Measurements from ENCODE around the gene ZKSCAN3. TPM values are rescaled to one million over a fixed set of nuclear protein-coding genes. Genes with fewer than 3 reads are reported as not detected.
"Not testable (repeated sequence)": the region's sequence is repeated elsewhere in the genome, so short reads cannot be mapped to it uniquely, and the experiment has no call there.

Gene ZKSCAN3
- total RNA-seq, 4 donors from 2014 or later: 2.0 to 7.7 (median 2.5) TPM

DNA sequence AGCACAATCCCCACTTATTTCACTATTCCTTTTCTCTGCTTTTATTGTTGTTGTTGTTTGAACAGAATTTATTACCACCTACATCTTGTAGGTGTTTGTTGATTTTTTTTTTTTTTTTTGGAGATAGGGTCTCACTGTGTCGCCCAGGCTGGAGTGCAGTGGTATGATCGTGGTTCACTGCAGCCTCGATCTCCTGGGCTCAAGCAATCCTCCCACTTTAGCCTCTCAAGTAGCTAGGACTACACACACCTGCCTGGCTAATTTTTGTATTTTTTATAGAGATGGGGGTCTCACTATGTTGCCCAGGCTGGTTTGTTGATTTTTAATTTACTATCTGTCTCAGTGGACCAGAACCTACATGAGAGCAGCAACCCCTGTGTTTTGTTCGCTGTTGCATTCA lies 46.2 kb downstream of the ZKSCAN3 start:
- no peak for ATAC-seq (ENCODE audit: low FRiP score)
- DNase-seq (ENCODE audit: low spot score): no peak
- TF ChIP-seq, protein P1, sequence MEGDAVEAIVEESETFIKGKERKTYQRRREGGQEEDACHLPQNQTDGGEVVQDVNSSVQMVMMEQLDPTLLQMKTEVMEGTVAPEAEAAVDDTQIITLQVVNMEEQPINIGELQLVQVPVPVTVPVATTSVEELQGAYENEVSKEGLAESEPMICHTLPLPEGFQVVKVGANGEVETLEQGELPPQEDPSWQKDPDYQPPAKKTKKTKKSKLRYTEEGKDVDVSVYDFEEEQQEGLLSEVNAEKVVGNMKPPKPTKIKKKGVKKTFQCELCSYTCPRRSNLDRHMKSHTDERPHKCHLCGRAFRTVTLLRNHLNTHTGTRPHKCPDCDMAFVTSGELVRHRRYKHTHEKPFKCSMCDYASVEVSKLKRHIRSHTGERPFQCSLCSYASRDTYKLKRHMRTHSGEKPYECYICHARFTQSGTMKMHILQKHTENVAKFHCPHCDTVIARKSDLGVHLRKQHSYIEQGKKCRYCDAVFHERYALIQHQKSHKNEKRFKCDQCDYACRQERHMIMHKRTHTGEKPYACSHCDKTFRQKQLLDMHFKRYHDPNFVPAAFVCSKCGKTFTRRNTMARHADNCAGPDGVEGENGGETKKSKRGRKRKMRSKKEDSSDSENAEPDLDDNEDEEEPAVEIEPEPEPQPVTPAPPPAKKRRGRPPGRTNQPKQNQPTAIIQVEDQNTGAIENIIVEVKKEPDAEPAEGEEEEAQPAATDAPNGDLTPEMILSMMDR (IDR thresholded peaks at IDR 0.05): no peak

DNA sequence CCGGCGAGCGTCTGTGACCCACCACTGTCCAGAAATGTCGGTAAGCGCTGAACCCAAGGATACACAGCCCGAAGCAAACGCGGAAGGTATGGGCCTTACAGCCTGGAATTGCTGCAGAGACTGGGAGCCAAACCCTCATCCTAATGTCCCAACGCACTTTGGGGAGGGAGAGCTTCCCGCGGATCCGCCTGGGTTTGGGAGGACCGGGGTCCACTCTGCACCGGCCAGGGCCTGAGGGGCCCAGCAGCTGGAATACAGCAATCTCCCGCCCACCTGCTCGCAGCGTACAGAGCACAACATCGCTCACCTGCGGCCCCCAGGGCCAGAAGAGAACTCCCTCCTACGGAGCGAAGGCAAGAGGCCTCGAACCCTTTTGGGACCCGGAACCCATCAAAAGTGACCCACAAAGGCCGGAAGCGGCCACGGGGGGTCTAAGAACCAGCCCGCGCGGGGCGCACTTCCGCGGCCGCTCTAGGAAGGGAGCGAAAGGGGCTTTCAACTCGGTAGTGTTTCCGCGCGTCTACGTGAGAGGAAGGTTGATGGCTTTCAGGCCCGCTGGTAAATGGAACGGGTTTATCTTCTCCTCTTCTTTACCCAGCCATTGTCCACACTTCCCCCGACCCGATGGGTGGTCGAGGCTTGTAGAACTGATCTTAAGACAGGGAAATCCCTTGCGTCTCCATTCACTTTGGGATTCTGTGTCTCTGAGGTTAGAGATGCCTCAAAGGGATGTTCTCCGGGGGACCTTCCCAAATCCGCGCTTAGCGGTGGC lies 49.8 kb downstream of the ZKSCAN3 start, which contains the start of gene ZSCAN12:
Gene ZSCAN12, minus strand, starts transcription at position 398 of the 772 bp plus-strand sequence. CDS start 1,342 bp downstream, outside the sequence.
- ATAC-seq (ENCODE audit: low FRiP score) (peak; percentile 98), DNase-seq (ENCODE audit: low spot score) (peak; percentile 37)
- TF ChIP-seq, protein P1 (IDR thresholded peaks at IDR 0.05): no peak

DNA sequence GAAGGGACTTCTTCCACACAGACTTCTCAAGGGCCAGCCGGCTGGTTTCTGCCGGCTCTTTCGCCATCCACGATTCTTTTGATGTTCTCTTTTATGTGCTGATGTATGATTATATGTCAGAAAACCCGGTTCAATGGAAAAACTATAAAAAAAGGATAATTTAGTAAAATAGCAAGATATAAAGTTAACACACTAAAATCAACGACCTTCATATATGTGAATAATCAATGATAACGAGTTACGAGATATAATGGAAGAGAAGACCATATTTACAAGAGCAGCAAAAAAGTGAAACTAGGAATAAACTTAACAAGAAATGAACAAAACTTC lies 50.3 kb downstream of the ZKSCAN3 start:
- DNase-seq (ENCODE audit: low spot score): no peak
- ATAC-seq (ENCODE audit: low FRiP score): no peak
- TF ChIP-seq, protein P1 (IDR thresholded peaks at IDR 0.05): no peak

DNA sequence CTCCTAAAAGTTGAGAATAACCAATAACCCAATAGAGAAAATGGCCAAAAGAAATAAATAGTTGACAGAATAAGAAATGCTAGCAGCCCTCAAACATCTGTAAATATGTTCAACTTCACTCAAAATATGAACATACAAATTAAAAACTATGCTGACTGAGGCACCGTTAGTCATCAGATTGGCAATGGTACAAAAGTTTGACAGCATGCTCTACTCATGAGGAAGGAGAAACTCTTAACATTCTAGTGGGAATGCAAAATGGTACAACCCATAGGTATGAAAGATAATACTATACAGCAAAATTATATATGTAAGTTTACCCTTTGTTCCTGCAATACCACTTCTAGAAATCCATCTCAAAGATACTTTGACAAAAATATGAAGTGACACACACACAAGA lies 51.4 kb downstream of the ZKSCAN3 start:
- TF ChIP-seq, protein P1 (IDR thresholded peaks at IDR 0.05): no peak
- no peak for DNase-seq (ENCODE audit: low spot score)

DNA sequence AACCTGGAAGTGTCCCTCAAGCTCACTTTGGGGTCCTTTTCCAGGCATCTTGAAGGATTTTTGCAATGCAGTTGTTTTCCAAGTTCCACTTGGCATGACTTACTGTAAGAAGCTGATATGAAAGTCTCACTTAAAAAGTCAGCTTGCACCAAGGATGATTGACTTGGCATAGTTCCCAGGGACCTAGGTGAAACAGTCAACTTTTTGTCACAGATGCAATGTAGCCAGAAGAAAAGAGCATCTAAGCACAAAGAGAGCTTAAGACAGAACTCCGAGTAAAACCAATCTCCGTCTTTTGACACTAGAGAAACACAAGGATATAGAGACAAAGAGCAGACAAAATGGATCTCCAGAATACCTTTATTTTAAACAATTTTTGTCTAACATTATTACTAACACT lies 52.5 kb downstream of the ZKSCAN3 start:
- ATAC-seq (ENCODE audit: low FRiP score) (no peak), DNase-seq (ENCODE audit: low spot score) (no peak)
- TF ChIP-seq, protein P1 (IDR thresholded peaks at IDR 0.05): no peak

More for the DNA sequence above, 51.4 kb downstream of the ZKSCAN3 start:
- no peak for ATAC-seq (ENCODE audit: low FRiP score)

DNA sequence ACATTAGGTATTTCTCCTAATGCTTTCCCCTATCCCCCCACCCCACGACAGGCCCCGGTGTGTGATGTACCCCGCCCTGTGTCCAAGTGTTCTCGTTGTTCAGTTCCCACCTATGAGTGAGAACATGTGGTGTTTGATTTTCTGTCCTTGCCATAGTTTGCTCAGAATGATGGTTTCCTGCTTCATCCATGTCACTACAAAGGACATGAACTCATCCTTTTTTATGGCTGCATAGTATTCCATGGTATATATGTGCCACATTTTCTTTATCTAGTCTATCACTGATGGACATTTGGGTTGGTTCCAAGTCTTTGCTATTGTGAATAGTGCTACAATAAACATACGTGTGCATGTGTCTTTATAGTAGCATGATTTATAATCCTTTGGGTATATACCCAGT lies 54.2 kb downstream of the ZKSCAN3 start:
- not testable (repeated sequence) for ATAC-seq (ENCODE audit: low FRiP score); DNase-seq (ENCODE audit: low spot score)

DNA sequence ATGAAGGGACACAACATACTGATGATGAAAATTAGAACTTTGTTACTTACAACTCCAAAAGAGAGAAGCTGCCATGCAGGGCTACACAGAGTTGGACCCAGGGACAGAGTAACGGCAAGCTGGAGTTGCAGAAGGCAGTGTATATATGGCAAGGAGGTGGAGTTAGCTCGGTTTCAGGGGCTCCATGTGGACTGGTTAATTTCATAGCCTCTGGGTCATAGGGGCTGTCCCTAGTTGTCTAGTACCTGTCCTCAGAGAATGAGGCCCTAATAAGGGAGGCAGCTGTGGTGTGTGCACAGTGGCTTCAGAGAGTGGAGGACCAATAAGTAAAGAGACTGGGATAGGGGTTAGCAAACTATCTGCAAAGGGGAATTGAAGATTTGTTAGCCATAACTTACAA lies 57.7 kb downstream of the ZKSCAN3 start:
- ATAC-seq (ENCODE audit: low FRiP score) (no peak), DNase-seq (ENCODE audit: low spot score) (no peak)
- TF ChIP-seq, protein P1 (IDR thresholded peaks at IDR 0.05): no peak

Measured in omental fat pad (tissue), 4 donors.